Lower leg skin (tissue), 4 donors: Measurements from ENCODE around the gene SRRM4. TPM values are rescaled to one million over a fixed set of nuclear protein-coding genes. Genes with fewer than 3 reads are reported as not detected.
"Not testable (repeated sequence)": the region's sequence is repeated elsewhere in the genome, so short reads cannot be mapped to it uniquely, and the experiment has no call there.

Source experiments
- DNase-seq, 2 donors: peaks; one replicate each; pipeline ENCODE4 v3.0.0-alpha.2; 2019; ENCODE audit warnings: low spot score in 2 of 2
- H3K4me3 ChIP-seq: fragments of 200-600 bp; sonication (generic); 2 replicates; pipeline ENCODE4 v1.5.1; 2017; ENCODE audit warnings: mild to moderate bottlenecking, low read depth; ENCODE audit not compliant: poor library complexity, severe bottlenecking
- CTCF ChIP-seq, 3 donors: fragments of 450-650 bp; IDR thresholded peaks; one replicate each; pipeline ENCODE4 v1.5.1; 2016; ENCODE audit warnings: antibody characterized with exemption in 3 of 3, mild to moderate bottlenecking in 3 of 3, moderate library complexity in 2 of 3
- POLR2A ChIP-seq, 2 donors: fragments of 450-650 bp; IDR thresholded peaks; one replicate each; pipeline ENCODE4 v1.6.1; 2016 to 2017; ENCODE audit warnings: antibody characterized with exemption in 2 of 2, mild to moderate bottlenecking in 1 of 2, moderate library complexity in 1 of 2
- WGBS, 2 donors: methylation state at CpG; one replicate each; pipeline ENCODE4 v1.1.5; 2018; 5-methylcytosine and 5-hydroxymethylcytosine counted together
- intact Hi-C: fragments of 100-400 bp; cut with DNase I; formaldehyde crosslinking; loops from one replicate; pipeline ENCODE4 v1.15.0; 2023; ENCODE audit warnings: low total_unique reads
- total RNA-seq, 4 donors: library from RNA; depleted of rRNA; stranded (reverse); fragments of >200 nt; gene quantifications; one replicate each; pipeline ENCODE4 v1.1.0, GENCODE V29; 2016

SRRM4 gene
- total RNA-seq, 4 donors from 2014 or later = 0.03 TPM; not detected in 3

GRCh38 chr12:119100933-119101332, 119.6 kb downstream of the SRRM4 start:
- DNase-seq = no peak
- TF ChIP-seq CTCF (IDR thresholded peaks at IDR 0.05) (no peak), POLR2A (IDR thresholded peaks at IDR 0.05) (no peak)
- WGBS, 2 donors = 57 to 58% methylated on average over 3 of the region's 3 CpGs
- no peak overlapping the region for H3K4me3 ChIP-seq
- intact Hi-C loops = no loop called here

- TF ChIP-seq CTCF (IDR thresholded peaks at IDR 0.05) (no peak), POLR2A (IDR thresholded peaks at IDR 0.05) (no peak)
- WGBS, 2 donors = 52 to 68% methylated on average over 4 of the region's 4 CpGs
- H3K4me3 ChIP-seq = no peak overlapping the region
- no peak for DNase-seq
- intact Hi-C loops = no loop called here
These were observed 120.9 kb downstream of the SRRM4 start for GRCh38 chr12:119102274-119102673.

- DNase-seq = no peak
- WGBS, 2 donors = 52 to 53% methylated on average over 1 of the region's 1 CpG
- TF ChIP-seq CTCF (IDR thresholded peaks at IDR 0.05) = no peak
- TF ChIP-seq POLR2A (IDR thresholded peaks at IDR 0.05) = no peak
These were observed 121.4 kb downstream of the SRRM4 start for GRCh38 chr12:119102714-119103113.

GRCh38 chr12:119104969-119105368, 123.6 kb downstream of the SRRM4 start:
- DNase-seq, H3K4me3 ChIP-seq, intact Hi-C loops: not testable (repeated sequence)
- 80 to 87% methylated on average over 4 of the region's 4 CpGs for WGBS, 2 donors

More at GRCh38 chr12:119102714-119103113, 121.4 kb downstream of the SRRM4 start:
- intact Hi-C loops = no loop called here
- H3K4me3 ChIP-seq = no peak overlapping the region

- WGBS, 2 donors = 48 to 56% methylated on average over 9 of the region's 9 CpGs
- H3K4me3 ChIP-seq = no peak overlapping the region
- TF ChIP-seq POLR2A (IDR thresholded peaks at IDR 0.05) = no peak
- intact Hi-C loops = no loop called here
- no peak for DNase-seq
These were observed 132.2 kb downstream of the SRRM4 start for GRCh38 chr12:119113496-119113986.

DNA sequence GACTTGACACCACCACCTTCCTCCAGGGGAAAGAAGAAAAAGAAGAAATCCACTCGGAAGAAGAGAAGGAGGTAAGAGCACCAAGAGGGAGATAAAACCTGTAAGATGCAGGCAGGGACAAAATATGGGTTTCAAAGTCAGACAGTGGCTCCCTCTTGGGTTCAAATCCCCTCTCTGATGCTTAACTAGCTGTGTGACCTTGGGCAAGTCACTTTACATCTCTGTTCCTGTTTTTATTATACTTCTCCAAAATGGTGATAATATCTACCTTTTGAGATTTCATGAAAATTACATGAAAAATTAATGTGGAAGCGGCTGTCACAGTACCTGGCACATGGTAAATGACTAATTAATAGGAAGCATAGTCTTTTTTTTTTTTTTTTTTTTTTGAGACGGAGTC, 133.0 kb downstream of the SRRM4 start:
- no peak for TF ChIP-seq POLR2A (IDR thresholded peaks at IDR 0.05)
- no peak for TF ChIP-seq CTCF (IDR thresholded peaks at IDR 0.05)
- WGBS, 2 donors = 74 to 83% methylated on average over 3 of the region's 3 CpGs
- no peak for DNase-seq
- intact Hi-C loops = no loop called here
- H3K4me3 ChIP-seq = no peak overlapping the region

- no peak for TF ChIP-seq POLR2A (IDR thresholded peaks at IDR 0.05)
- peak in 1 of 3 donors; percentile 46 for TF ChIP-seq CTCF (IDR thresholded peaks at IDR 0.05)
- no peak overlapping the region for H3K4me3 ChIP-seq
- intact Hi-C loops = loop anchor here (5.0 kb wide), 1 partner anchor 297 kb away; no protein-coding TSS in a partner anchor
- peak in 1 of 2 donors; percentile 26 for DNase-seq
- whole genome bisulfite sequencing, 2 donors = 37 to 39% methylated on average over 2 of the region's 2 CpGs
These were observed 134.1 kb downstream of the SRRM4 start for GRCh38 chr12:119115296-119115905.
